GM12878 (cell line): ENCODE results near the gene TICRR. TPM values are rescaled to one million over a fixed set of nuclear protein-coding genes. Genes with fewer than 3 reads are reported as not detected.

Source experiments
- ATAC-seq: fragments of 200-7000 bp; cut with Tn5 transposase; 3 replicates; pipeline ENCODE4 v1.9.1; 2020; ENCODE audit warnings: mild to moderate bottlenecking, moderate library complexity
- BruUV-seq: library from RNA; stranded (reverse); fragments of 400-500 nt; replicated peaks from 2 replicates; lab custom pipeline; 2021; lab: Mats Ljungman, UMichigan
- CTCF ChIA-PET: fragments of 300-600 bp; sonication (Branson Sonifier 250); formaldehyde crosslinking; extraction: SDS; loops from one replicate; lab custom pipeline; 2021; ENCODE audit warnings: inconsistent platforms; lab: Yijun Ruan, JAX
- POLR2A ChIA-PET: fragments of 350-600 bp; formaldehyde crosslinking; extraction: SDS; loops from one replicate; lab custom pipeline; 2021; ENCODE audit warnings: inconsistent platforms; lab: Charles Lee
- RAD21 ChIA-PET: fragments of 300-600 bp; sonication (Branson Sonifier 250); formaldehyde crosslinking; loops from one replicate; lab custom pipeline; 2023; ENCODE audit warnings: antibody characterized with exemption; ENCODE audit not compliant: unreplicated experiment; lab: Charles Lee
- SMC1A ChIA-PET: fragments of 300-600 bp; sonication (Branson Sonifier 250); formaldehyde crosslinking; loops from one replicate; lab custom pipeline; 2023; ENCODE audit not compliant: unreplicated experiment, uncharacterized antibody; lab: Charles Lee
- DNase-seq: peaks from one replicate; pipeline ENCODE4 v3.0.0-alpha.2; 2011; ENCODE audit warnings: low read depth, low spot score
- FAIRE-seq: peaks from 3 replicates; lab custom pipeline; 2011; peaks lifted over from hg19 to GRCh38; lab: Jason Lieb, UNC
- H2AFZ ChIP-seq: 2 replicates; pipeline ENCODE4 v1.6.0; 2011; ENCODE audit warnings: low read depth, low read length, control low read depth; ENCODE audit not compliant: control insufficient read depth
- H3K27ac ChIP-seq: 2 replicates; pipeline ENCODE4 v1.5.1; 2011; ENCODE audit warnings: control low read depth; ENCODE audit not compliant: control insufficient read depth, insufficient read depth
- H3K27me3 ChIP-seq, 2 experiments: replicated peaks in 1 of 2; 2 replicates each; pipeline versions ENCODE4 v1.6.0 to v1.6.1; 2011; ENCODE audit warnings: low read length in 1 of 2; ENCODE audit not compliant: control insufficient read depth in 2 of 2, insufficient read depth in 2 of 2
- H3K36me3 ChIP-seq, 2 experiments: 2 replicates each; pipeline ENCODE4 v1.5.1; 2011; ENCODE audit warnings: low read length in 1 of 2; ENCODE audit not compliant: control insufficient read depth in 2 of 2, insufficient read depth in 2 of 2
- H3K4me1 ChIP-seq: 2 replicates; pipeline ENCODE4 v1.6.1; 2011; ENCODE audit warnings: mild to moderate bottlenecking, low read length, moderate library complexity, mixed read lengths; ENCODE audit not compliant: control insufficient read depth, insufficient read depth
- H3K4me2 ChIP-seq: 2 replicates; pipeline ENCODE4 v1.6.0; 2011; ENCODE audit warnings: control low read depth; ENCODE audit not compliant: control insufficient read depth, insufficient read depth
- H3K4me3 ChIP-seq: fragments of 200-600 bp; sonication (generic); 2 replicates; pipeline ENCODE4 v1.5.1; 2016
- H3K79me2 ChIP-seq: 2 replicates; pipeline ENCODE4 v1.6.0; 2011; ENCODE audit warnings: low read length; ENCODE audit not compliant: control insufficient read depth, insufficient read depth
- H3K9ac ChIP-seq: 2 replicates; pipeline ENCODE4 v1.8.0; 2011; ENCODE audit warnings: low read length, control low read depth, mixed read lengths; ENCODE audit not compliant: control insufficient read depth, insufficient read depth
- H3K9me3 ChIP-seq: replicated peaks from 3 replicates; pipeline ENCODE4 v1.5.1; 2011; ENCODE audit warnings: mild to moderate bottlenecking, low read length; ENCODE audit not compliant: control insufficient read depth, insufficient read depth
- H4K20me1 ChIP-seq: 2 replicates; pipeline ENCODE4 v1.6.0; 2011; ENCODE audit not compliant: control insufficient read depth, insufficient read depth
- DPF2 ChIP-seq: fragments of 450-650 bp; IDR thresholded peaks from 2 replicates; pipeline ENCODE4 v1.6.1; 2017; ENCODE audit warnings: mild to moderate bottlenecking
- MEF2B ChIP-seq: fragments of 450-650 bp; IDR thresholded peaks from 2 replicates; pipeline ENCODE4 v1.6.1; 2018; ENCODE audit warnings: mild to moderate bottlenecking, moderate library complexity; ENCODE audit not compliant: partially characterized antibody, poor library complexity, severe bottlenecking
- NBN ChIP-seq: fragments of 450-650 bp; IDR thresholded peaks from 2 replicates; pipeline ENCODE4 v1.6.1; 2016
- TBL1XR1 ChIP-seq: IDR thresholded peaks from 2 replicates; pipeline ENCODE4 v1.6.1; 2012; ENCODE audit warnings: low read depth, low read length, improper control_type of control experiment
- TCF12 ChIP-seq: IDR thresholded peaks from 2 replicates; pipeline ENCODE4 v1.6.1; 2011; ENCODE audit warnings: low read depth, mild to moderate bottlenecking, low read length
- WGBS: methylation state at CpG from one replicate; pipeline ENCODE4 v1.1.6; 2016; ENCODE audit warnings: low lambda C conversion rate; ENCODE audit not compliant: insufficient replicate concordance, insufficient coverage; ENCODE audit errors: missing lambda C conversion rate; 5-methylcytosine and 5-hydroxymethylcytosine counted together
- in situ Hi-C: fragments of 300-500 bp; cut with MboI; formaldehyde crosslinking; loops from 9 replicates; pipeline ENCODE4 v1.14.3; 2018; ENCODE audit warnings: mixed read lengths
- intact Hi-C: fragments of 100-400 bp; cut with micrococcal nuclease; formaldehyde crosslinking; loops from one replicate; pipeline ENCODE4 v1.14.2; 2022; ENCODE audit not compliant: unreplicated experiment
- polyA plus RNA-seq, 11 experiments: library from polyadenylated mRNA; depleted of rRNA in 4 of 11; unstranded in 6 of 11; stranded (reverse) in 5 of 11; fragments of >200 nt; fragmentation: Nextera tagmentation in 4 of 11; fragmentation: Illumina TruSeq in 1 of 11; extraction: Ambion mirVana in 4 of 11; extraction: Trizol in 1 of 11; gene quantifications; 1 replicate in 1 of 11; 2 replicates in 10 of 11; pipeline versions ENCODE4 v1.2.1 to v1.2.3, GENCODE V29; 2011 to 2016; ENCODE audit warnings: inconsistent platforms in 2 of 11, missing spikeins in 2 of 11, low read depth in 1 of 11
- total RNA-seq, 4 experiments: library from RNA; depleted of rRNA in 3 of 4; stranded (reverse); fragments of >200 nt in 3 of 4; fragmentation: Illumina TruSeq in 1 of 4; extraction: Trizol in 1 of 4; gene quantifications; 2 replicates each; pipeline versions ENCODE4 v1.2.1 to v1.2.3, GENCODE V29; 2013 to 2021
- TF ChIP-seq, protein P1 (sequence below): IDR thresholded peaks from 2 replicates; pipeline ENCODE4 v1.6.1; 2012; ENCODE audit warnings: low read length, inconsistent platforms

TICRR gene
- total and polyA plus RNA-seq, 10 of the 15 experiments (the other 5 are each of a cell fraction or from before 2014, with no cell fraction given), result 0.58 to 21.5 (median 11.5) TPM

DNA sequence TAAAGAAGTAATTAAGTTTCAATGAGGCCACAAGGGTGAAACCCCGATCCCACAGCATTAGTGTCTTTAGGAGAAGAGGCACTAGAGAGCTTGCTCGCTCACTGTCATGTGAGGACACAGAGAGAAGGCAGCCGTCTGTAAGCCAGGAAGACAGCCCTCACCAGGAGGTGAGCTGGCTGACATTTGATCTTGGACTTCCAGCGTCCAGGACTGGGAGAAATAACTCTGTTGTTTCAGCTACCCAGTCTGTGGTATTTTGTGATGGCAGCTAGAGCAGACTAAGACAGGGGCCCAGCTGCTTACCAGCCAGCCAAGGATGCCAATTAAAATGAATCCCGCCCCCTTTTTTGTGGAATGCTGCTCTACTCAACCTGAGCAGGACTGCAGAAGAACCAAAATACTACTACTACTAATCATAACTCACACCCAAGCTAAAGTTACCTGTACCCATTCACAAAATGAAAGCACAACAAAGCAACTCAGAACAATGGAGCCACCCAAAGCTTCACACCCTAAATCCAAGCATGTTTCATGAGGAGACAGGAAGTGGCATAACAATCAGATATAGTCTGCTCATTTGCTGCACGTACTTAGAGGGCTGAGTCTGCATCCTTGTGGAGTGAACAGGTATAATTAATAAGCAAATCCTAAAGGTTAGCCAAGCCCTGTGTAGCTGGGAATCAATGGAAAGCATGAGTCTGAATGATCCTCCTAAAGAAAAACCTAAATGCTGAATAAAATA is 43.3 kb upstream of the TICRR start:
- Histone ChIP-seq H3K9me3 (no peaks in the 10 kb centered on the region; the same call in 2 of the 3 replicates), H3K4me2 (no peak overlapping the region), H3K4me3 (no peak overlapping the region), H3K27ac (no peak overlapping the region), H4K20me1 (no peaks in the 10 kb centered on the region), H3K27me3 (no peaks in the 10 kb centered on the region), H3K36me3 (no peaks in the 10 kb centered on the region), H3K79me2 (no peaks in the 10 kb centered on the region), H3K9ac (no peak overlapping the region), H2AFZ (no peak overlapping the region), H3K4me1 (no peaks in the 10 kb centered on the region)
- no peak for ATAC-seq
- intact Hi-C loops (no loop called here), in situ Hi-C loops (no loop called here)
- no peak for DNase-seq
- no TSS peak for BruUV-seq
- POLR2A ChIA-PET, result no interaction called here
- CTCF ChIA-PET, result interaction anchor here (0.9 kb wide), 1 partner anchor 34 kb away, joined by 3 read pairs; no protein-coding TSS in a partner anchor
- no peak for FAIRE-seq
- no peak for TF ChIP-seq NBN
- no peak for TF ChIP-seq MEF2B
- TF ChIP-seq, protein P1, sequence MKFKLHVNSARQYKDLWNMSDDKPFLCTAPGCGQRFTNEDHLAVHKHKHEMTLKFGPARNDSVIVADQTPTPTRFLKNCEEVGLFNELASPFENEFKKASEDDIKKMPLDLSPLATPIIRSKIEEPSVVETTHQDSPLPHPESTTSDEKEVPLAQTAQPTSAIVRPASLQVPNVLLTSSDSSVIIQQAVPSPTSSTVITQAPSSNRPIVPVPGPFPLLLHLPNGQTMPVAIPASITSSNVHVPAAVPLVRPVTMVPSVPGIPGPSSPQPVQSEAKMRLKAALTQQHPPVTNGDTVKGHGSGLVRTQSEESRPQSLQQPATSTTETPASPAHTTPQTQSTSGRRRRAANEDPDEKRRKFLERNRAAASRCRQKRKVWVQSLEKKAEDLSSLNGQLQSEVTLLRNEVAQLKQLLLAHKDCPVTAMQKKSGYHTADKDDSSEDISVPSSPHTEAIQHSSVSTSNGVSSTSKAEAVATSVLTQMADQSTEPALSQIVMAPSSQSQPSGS, result no peak
- no peak for TF ChIP-seq TCF12
- no peak for TF ChIP-seq DPF2
- no peak for TF ChIP-seq TBL1XR1
- 28% methylated on average over 6 of the region's 6 CpGs for WGBS
- SMC1A ChIA-PET, result no interaction called here
- RAD21 ChIA-PET, result no interaction called here
